Neural cell (in vitro differentiated cells): Measurements from ENCODE around the gene CADM1. TPM values are rescaled to one million over a fixed set of nuclear protein-coding genes. Genes with fewer than 3 reads are reported as not detected.

Experiments
- H2AFZ ChIP-seq: fragments of 200-600, 300-800 bp; sonication (generic), shearing (Covaris generic); 2 replicates; pipeline ENCODE4 v1.6.0; 2014; ENCODE audit warnings: low read depth, mild to moderate bottlenecking, antibody characterized with exemption, low read length, moderate library complexity
- H3F3A ChIP-seq: fragments of 200-600 bp; shearing (Covaris generic); 2 replicates; pipeline ENCODE4 v1.6.1; 2016; ENCODE audit warnings: mild to moderate bottlenecking, moderate library complexity, mixed read lengths, antibody characterized with exemption, low read length; ENCODE audit not compliant: insufficient read depth, poor library complexity, severe bottlenecking
- H3K27ac ChIP-seq: fragments of 200-600, 300-800 bp; sonication (generic), shearing (Covaris generic); 2 replicates; pipeline ENCODE4 v1.5.1; 2014; ENCODE audit warnings: mild to moderate bottlenecking, low read length, moderate library complexity
- H3K27me3 ChIP-seq: fragments of 300-800, 200-600 bp; sonication (generic), shearing (Covaris generic); 2 replicates; pipeline ENCODE4 v1.6.0; 2014; ENCODE audit warnings: mild to moderate bottlenecking, low read depth, low read length, moderate library complexity; ENCODE audit not compliant: insufficient read depth
- H3K36me3 ChIP-seq: fragments of 300-800, 200-600 bp; sonication (generic), shearing (Covaris generic); 2 replicates; pipeline ENCODE4 v1.5.1; 2014; ENCODE audit warnings: mild to moderate bottlenecking, antibody characterized with exemption, low read length, moderate library complexity; ENCODE audit not compliant: insufficient read depth
- H3K4me2 ChIP-seq: fragments of 300-800, 200-600 bp; sonication (generic), shearing (Covaris generic); 2 replicates; pipeline ENCODE4 v1.6.0; 2014; ENCODE audit warnings: mild to moderate bottlenecking, low read length
- H3K4me3 ChIP-seq: fragments of 300-800, 200-600 bp; sonication (generic), shearing (Covaris generic); 2 replicates; pipeline ENCODE4 v1.5.1; 2014; ENCODE audit warnings: mild to moderate bottlenecking, low read length, moderate library complexity
- H3K79me2 ChIP-seq: fragments of 200-600 bp; shearing (Covaris generic); replicated peaks from 2 replicates; pipeline ENCODE4 v1.6.0; 2014; ENCODE audit warnings: mild to moderate bottlenecking, low read length, moderate library complexity; ENCODE audit not compliant: insufficient read depth
- H3K9ac ChIP-seq: fragments of 300-800, 200-600 bp; sonication (generic), shearing (Covaris generic); 2 replicates; pipeline ENCODE4 v1.6.1; 2016; ENCODE audit warnings: mild to moderate bottlenecking, low read length, mixed read lengths
- H3K9me2 ChIP-seq: fragments of 200-600 bp; shearing (Covaris generic); 2 replicates; pipeline ENCODE4 v1.6.1; 2016; ENCODE audit warnings: mild to moderate bottlenecking, low read length, mixed read lengths; ENCODE audit not compliant: insufficient read depth
- H3K9me3 ChIP-seq: fragments of 200-600, 300-800 bp; sonication (generic), shearing (Covaris generic); 2 replicates; pipeline ENCODE4 v1.6.1; 2016; ENCODE audit warnings: mild to moderate bottlenecking, mixed run types, low read length, moderate library complexity, mixed read lengths
- H4K20me1 ChIP-seq: fragments of 200-600 bp; shearing (Covaris generic); 2 replicates; pipeline ENCODE4 v1.6.1; 2016; ENCODE audit warnings: mild to moderate bottlenecking, mixed run types; ENCODE audit not compliant: insufficient read depth
- CTCF ChIP-seq: fragments of 450-650 bp; IDR thresholded peaks from 2 replicates; pipeline ENCODE4 v1.5.1; 2014; ENCODE audit warnings: antibody characterized with exemption, mild to moderate bottlenecking, moderate library complexity; ENCODE audit not compliant: poor library complexity, severe bottlenecking
- EP300 ChIP-seq: fragments of 450-650 bp; conservative IDR thresholded peaks from 2 replicates; pipeline ENCODE4 v1.6.1; 2014; ENCODE audit warnings: antibody characterized with exemption, mild to moderate bottlenecking, moderate library complexity; ENCODE audit not compliant: poor library complexity, severe bottlenecking
- EZH2 ChIP-seq: fragments of 200-600, 300-800 bp; shearing (Covaris generic), sonication (generic); IDR thresholded peaks from 2 replicates; pipeline ENCODE4 v1.6.1; 2014; ENCODE audit warnings: antibody characterized with exemption, low read length, borderline replicate concordance, mild to moderate bottlenecking; ENCODE audit not compliant: insufficient read depth, poor library complexity, severe bottlenecking
- MXI1 ChIP-seq: fragments of 450-650 bp; conservative IDR thresholded peaks from 2 replicates; pipeline ENCODE4 v1.6.1; 2014; ENCODE audit warnings: antibody characterized with exemption, mild to moderate bottlenecking; ENCODE audit not compliant: poor library complexity, severe bottlenecking
- POLR2AphosphoS5 ChIP-seq: IDR thresholded peaks from 2 replicates; pipeline ENCODE4 v1.6.1; 2012
- RAD21 ChIP-seq: fragments of 450-650 bp; conservative IDR thresholded peaks from 2 replicates; pipeline ENCODE4 v1.6.1; 2014; ENCODE audit warnings: antibody characterized with exemption, mild to moderate bottlenecking, moderate library complexity
- REST ChIP-seq: IDR thresholded peaks from 2 replicates; pipeline ENCODE4 v1.6.1; 2012; ENCODE audit warnings: borderline replicate concordance
- SMC3 ChIP-seq: fragments of 450-650 bp; conservative IDR thresholded peaks from 2 replicates; pipeline ENCODE4 v1.6.1; 2014; ENCODE audit warnings: antibody characterized with exemption, mild to moderate bottlenecking, moderate library complexity; ENCODE audit not compliant: poor library complexity
- TAF1 ChIP-seq: IDR thresholded peaks from 2 replicates; pipeline ENCODE4 v1.6.1; 2012; ENCODE audit warnings: low read depth
- polyA plus RNA-seq: library from polyadenylated mRNA; depleted of rRNA; stranded (reverse); fragments of >200 nt; gene quantifications from 2 replicates; pipeline ENCODE4 v1.2.3, GENCODE V29; 2014

The CADM1 gene
- polyA plus RNA-seq, 1 donor from 2014 or later, result 92.1 TPM

- peaks cover 2% of the 10 kb centered on the region for H3F3A ChIP-seq
- no peaks in the 10 kb centered on the region for H4K20me1 ChIP-seq
- H3K4me2 ChIP-seq, result no peak overlapping the region
- H3K9me3 ChIP-seq, result no peaks in the 10 kb centered on the region
- H3K9ac ChIP-seq, result no peak overlapping the region
- no peak overlapping the region for H3K4me3 ChIP-seq
- H3K27me3 ChIP-seq, result no peaks in the 10 kb centered on the region
- H3K79me2 ChIP-seq, result no peaks in the 10 kb centered on the region
- no peak overlapping the region for H3K27ac ChIP-seq
- no peaks in the 10 kb centered on the region for H3K9me2 ChIP-seq
- TF ChIP-seq RAD21 (no peak), EZH2 (no peak), EP300 (no peak), POLR2AphosphoS5 (no peak), SMC3 (no peak), REST (no peak), CTCF (no peak), MXI1 (no peak), TAF1 (no peak)
- no peaks in the 10 kb centered on the region for H3K36me3 ChIP-seq
- no peak overlapping the region for H2AFZ ChIP-seq
Observed at GRCh38 chr11:115168229-115168671, 336.0 kb downstream of the CADM1 start.

- Histone ChIP-seq H3K36me3 (no peaks in the 10 kb centered on the region), H3K4me3 (no peak overlapping the region), H3K9me3 (no peaks in the 10 kb centered on the region), H3K4me2 (no peak overlapping the region), H3K27ac (no peak overlapping the region), H3K79me2 (no peaks in the 10 kb centered on the region), H4K20me1 (no peaks in the 10 kb centered on the region), H3K9me2 (no peaks in the 10 kb centered on the region), H2AFZ (no peak overlapping the region), H3K27me3 (no peaks in the 10 kb centered on the region), H3F3A (peaks cover 2% of the 10 kb centered on the region), H3K9ac (no peak overlapping the region)
- TF ChIP-seq RAD21 (no peak), EP300 (no peak), SMC3 (no peak), POLR2AphosphoS5 (no peak), EZH2 (no peak), MXI1 (no peak), REST (no peak), TAF1 (no peak)
Observed at GRCh38 chr11:115167456-115167855, 336.8 kb downstream of the CADM1 start.
